Keratinocyte (primary cell): ENCODE results near the gene PLXNA2. TPM values are rescaled to one million over a fixed set of nuclear protein-coding genes. Genes with fewer than 3 reads are reported as not detected.

Source experiments
- DNase-seq: peaks from one replicate; pipeline ENCODE4 v3.0.0-alpha.2; 2011; ENCODE audit warnings: low read depth, missing footprints, low spot score
- FAIRE-seq: peaks from 2 replicates; lab custom pipeline; 2011; peaks lifted over from hg19 to GRCh38; lab: Jason Lieb, UNC
- H2AFZ ChIP-seq: 2 replicates; pipeline ENCODE4 v1.6.0; 2012; ENCODE audit warnings: low read length, control low read depth, inconsistent platforms; ENCODE audit not compliant: control insufficient read depth
- H3K27ac ChIP-seq: 2 replicates; pipeline ENCODE4 v1.5.1; 2011; ENCODE audit warnings: low read length; ENCODE audit not compliant: control insufficient read depth, insufficient read depth
- H3K27me3 ChIP-seq: 3 replicates; pipeline ENCODE4 v1.6.0; 2011; ENCODE audit warnings: low read length; ENCODE audit not compliant: control insufficient read depth, insufficient read depth; ENCODE audit errors: extremely low read depth
- H3K36me3 ChIP-seq, 2 experiments: 2 replicates in 1 of 2; 3 replicates in 1 of 2; pipeline ENCODE4 v1.5.1; 2011; ENCODE audit warnings: low read length in 2 of 2, mild to moderate bottlenecking in 1 of 2; ENCODE audit not compliant: control insufficient read depth in 2 of 2, insufficient read depth in 2 of 2; ENCODE audit errors: extremely low read depth in 1 of 2
- H3K4me1 ChIP-seq: 3 replicates; pipeline ENCODE4 v1.5.1; 2011; ENCODE audit warnings: low read length; ENCODE audit not compliant: control insufficient read depth, insufficient read depth; ENCODE audit errors: extremely low read depth
- H3K4me2 ChIP-seq: 3 replicates; pipeline ENCODE4 v1.6.0; 2011; ENCODE audit warnings: low read depth, low read length; ENCODE audit not compliant: control insufficient read depth, insufficient read depth; ENCODE audit errors: extremely low read depth
- H3K4me3 ChIP-seq, 3 experiments: fragments of 200-600 bp in 1 of 3; sonication (generic) in 1 of 3; 2 replicates in 2 of 3; 3 replicates in 1 of 3; pipeline ENCODE4 v1.5.1; 2011 to 2016; ENCODE audit warnings: low read length in 3 of 3, mild to moderate bottlenecking in 3 of 3, control low read depth in 2 of 3, inconsistent platforms in 1 of 3, low read depth in 1 of 3, mixed read lengths in 1 of 3, mixed run types in 1 of 3, moderate library complexity in 1 of 3; ENCODE audit not compliant: control insufficient read depth in 2 of 3, insufficient read depth in 2 of 3; ENCODE audit errors: extremely low read depth in 1 of 3
- H3K79me2 ChIP-seq: 2 replicates; pipeline ENCODE4 v1.6.0; 2012; ENCODE audit warnings: low read length; ENCODE audit not compliant: control insufficient read depth, insufficient read depth
- H3K9ac ChIP-seq: 3 replicates; pipeline ENCODE4 v1.6.0; 2011; ENCODE audit warnings: low read length; ENCODE audit not compliant: control insufficient read depth, insufficient read depth; ENCODE audit errors: extremely low read depth
- H3K9me1 ChIP-seq: 3 replicates; pipeline ENCODE4 v1.6.0; 2011; ENCODE audit warnings: low read length; ENCODE audit not compliant: control insufficient read depth, insufficient read depth; ENCODE audit errors: extremely low read depth
- H3K9me3 ChIP-seq: 2 replicates; pipeline ENCODE4 v1.5.1; 2012; ENCODE audit warnings: low read depth, low read length; ENCODE audit not compliant: control insufficient read depth
- H4K20me1 ChIP-seq: 3 replicates; pipeline ENCODE4 v1.6.0; 2011; ENCODE audit warnings: low read length; ENCODE audit not compliant: control insufficient read depth, insufficient read depth; ENCODE audit errors: extremely low read depth
- EZH2 ChIP-seq: IDR thresholded peaks from one replicate; pipeline ENCODE4 v1.6.1; 2012; ENCODE audit warnings: inconsistent platforms, mild to moderate bottlenecking, low read length, moderate library complexity
- dilution Hi-C: fragments of 300-500 bp; cut with MboI; formaldehyde crosslinking; loops from one replicate; pipeline ENCODE4 v1.7.0; 2020; ENCODE audit warnings: low sequenced_read_pairs; ENCODE audit not compliant: extremely low pct_ligation_motif_present
- polyA plus RNA-seq, 5 experiments: library from polyadenylated mRNA; depleted of rRNA in 3 of 5; stranded (reverse) in 3 of 5; stranded (forward) in 1 of 5; unstranded in 1 of 5; fragments of >200 nt; gene quantifications; 1 replicate in 1 of 5; 2 replicates in 3 of 5; 3 replicates in 1 of 5; pipeline versions ENCODE4 v1.2.1 to v1.2.3, GENCODE V29; 2011 to 2012; ENCODE audit warnings: missing spikeins in 2 of 5, low read depth in 1 of 5, low replicate concordance in 1 of 5
- TF ChIP-seq, protein P1 (sequence below), 3 experiments: IDR thresholded peaks in 1 of 3; conservative IDR thresholded peaks in 1 of 3; optimal IDR thresholded peaks in 1 of 3; 2 replicates in 2 of 3; 3 replicates in 1 of 3; pipeline versions ENCODE3 to v1.5.1; 2011; ENCODE audit warnings: low read length in 3 of 3, mild to moderate bottlenecking in 3 of 3, moderate library complexity in 2 of 3, control low read depth in 1 of 3, inconsistent platforms in 1 of 3; ENCODE audit not compliant: insufficient read depth in 2 of 3; ENCODE audit errors: extremely low read depth in 1 of 3

The PLXNA2 gene
- polyA plus RNA-seq, 1 donor (not counting 4 experiments of a cell fraction or from before 2014, with no cell fraction given), result 6.7 TPM

DNA sequence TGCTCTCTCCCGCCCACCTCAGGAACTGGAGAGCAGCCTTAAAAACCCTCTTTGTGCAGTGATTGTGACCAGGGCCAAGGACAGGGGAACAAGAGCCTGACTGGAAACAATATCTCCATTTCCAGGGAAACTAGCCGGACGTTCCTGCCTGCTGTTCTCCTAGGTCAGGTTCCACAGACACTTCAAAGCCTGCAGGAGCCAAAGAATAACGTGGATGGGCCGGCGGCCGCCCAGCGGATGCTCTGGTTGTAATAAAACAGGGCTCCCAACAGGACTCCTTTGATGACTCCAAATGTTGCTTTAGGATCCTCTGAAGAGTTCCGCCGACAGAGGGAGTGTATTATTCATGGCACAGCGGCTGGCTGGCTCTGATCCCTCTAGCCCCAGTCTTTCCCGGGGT is 162.2 kb downstream of the PLXNA2 start:
- dilution Hi-C loops, result no loop called here
- TF ChIP-seq, protein P1, sequence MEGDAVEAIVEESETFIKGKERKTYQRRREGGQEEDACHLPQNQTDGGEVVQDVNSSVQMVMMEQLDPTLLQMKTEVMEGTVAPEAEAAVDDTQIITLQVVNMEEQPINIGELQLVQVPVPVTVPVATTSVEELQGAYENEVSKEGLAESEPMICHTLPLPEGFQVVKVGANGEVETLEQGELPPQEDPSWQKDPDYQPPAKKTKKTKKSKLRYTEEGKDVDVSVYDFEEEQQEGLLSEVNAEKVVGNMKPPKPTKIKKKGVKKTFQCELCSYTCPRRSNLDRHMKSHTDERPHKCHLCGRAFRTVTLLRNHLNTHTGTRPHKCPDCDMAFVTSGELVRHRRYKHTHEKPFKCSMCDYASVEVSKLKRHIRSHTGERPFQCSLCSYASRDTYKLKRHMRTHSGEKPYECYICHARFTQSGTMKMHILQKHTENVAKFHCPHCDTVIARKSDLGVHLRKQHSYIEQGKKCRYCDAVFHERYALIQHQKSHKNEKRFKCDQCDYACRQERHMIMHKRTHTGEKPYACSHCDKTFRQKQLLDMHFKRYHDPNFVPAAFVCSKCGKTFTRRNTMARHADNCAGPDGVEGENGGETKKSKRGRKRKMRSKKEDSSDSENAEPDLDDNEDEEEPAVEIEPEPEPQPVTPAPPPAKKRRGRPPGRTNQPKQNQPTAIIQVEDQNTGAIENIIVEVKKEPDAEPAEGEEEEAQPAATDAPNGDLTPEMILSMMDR (optimal IDR thresholded peaks at IDR 0.05 in 1 of 3, IDR thresholded peaks at IDR 0.05 in 1 of 3, conservative IDR thresholded peaks at IDR 0.05 in 1 of 3; ENCODE audit: extremely low read depth in 1 of 3, insufficient read depth in 2 of 3, low read length in 3 of 3), result no peak
- no peak for TF ChIP-seq EZH2
- peaks cover 12 to 19% of the 10 kb centered on the region in 2 experiments for H3K36me3 ChIP-seq

DNA sequence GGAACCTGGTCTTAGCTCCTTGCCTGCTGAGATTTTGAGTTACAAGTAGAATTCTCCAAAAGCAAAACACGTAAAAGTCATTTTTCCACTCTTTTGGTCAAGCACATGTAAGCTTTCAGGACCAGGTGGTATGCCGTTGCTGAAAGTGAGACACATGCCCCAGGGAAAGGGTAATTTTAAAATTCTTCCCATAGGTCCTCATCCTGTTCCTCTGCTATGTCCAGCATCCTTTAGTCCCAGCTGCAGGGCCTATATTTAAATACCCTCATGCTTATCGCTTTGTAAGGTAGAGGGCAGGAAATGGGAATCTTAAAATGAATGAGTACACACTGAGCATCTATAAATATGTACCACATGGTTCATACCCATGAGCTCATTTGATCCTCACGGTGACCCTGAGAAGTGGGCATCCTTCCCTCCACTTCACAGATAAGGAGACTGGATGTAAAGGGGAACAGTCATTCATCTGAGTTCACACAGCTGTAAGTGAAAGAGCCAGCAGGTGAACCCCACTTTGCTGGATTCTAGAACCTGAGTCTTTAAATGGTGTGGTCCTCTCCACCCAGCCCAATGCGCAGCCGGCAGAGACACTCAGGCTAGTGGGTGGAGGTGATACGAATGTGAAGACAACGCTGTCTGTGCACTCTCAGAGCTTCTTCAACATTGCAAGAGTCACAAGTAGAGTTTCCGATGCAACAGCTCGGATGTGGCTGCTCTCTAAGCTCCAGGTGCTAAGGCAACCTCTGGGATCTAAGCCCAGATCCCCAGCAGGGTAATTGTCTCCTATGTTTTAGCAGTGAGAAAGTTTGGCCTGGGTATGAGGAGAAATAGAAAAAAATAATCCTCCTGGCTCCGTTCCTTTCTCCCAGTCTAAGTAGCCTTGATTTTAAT is 163.5 kb downstream of the PLXNA2 start:
- no peak overlapping the region for H3K4me3 ChIP-seq
- H3K9ac ChIP-seq, result no peak overlapping the region
- no peaks in the 10 kb centered on the region for H3K9me1 ChIP-seq
- no peaks in the 10 kb centered on the region for H3K27me3 ChIP-seq
- DNase-seq, result no peak
- no peaks in the 10 kb centered on the region for H3K79me2 ChIP-seq
- peaks cover 3% of the 10 kb centered on the region for H3K4me1 ChIP-seq
- no peak overlapping the region for H2AFZ ChIP-seq
- H3K36me3 ChIP-seq, result peaks cover 12 to 19% of the 10 kb centered on the region in 2 experiments
- no peak for FAIRE-seq
- H4K20me1 ChIP-seq, result no peaks in the 10 kb centered on the region
- no peak overlapping the region for H3K4me2 ChIP-seq
- no peak overlapping the region for H3K27ac ChIP-seq
- no peak for TF ChIP-seq EZH2
- TF ChIP-seq, protein P1 (optimal IDR thresholded peaks at IDR 0.05 in 1 of 3, IDR thresholded peaks at IDR 0.05 in 1 of 3, conservative IDR thresholded peaks at IDR 0.05 in 1 of 3; ENCODE audit: extremely low read depth in 1 of 3, insufficient read depth in 2 of 3, low read length in 3 of 3), result no peak
- H3K9me3 ChIP-seq, result no peaks in the 10 kb centered on the region
- dilution Hi-C loops, result no loop called here

More for the DNA sequence above, 162.2 kb downstream of the PLXNA2 start:
- H3K27me3 ChIP-seq, result no peaks in the 10 kb centered on the region
- FAIRE-seq, result no peak
- peaks cover 15% of the 10 kb centered on the region for H3K4me1 ChIP-seq
- H3K4me2 ChIP-seq, result no peak overlapping the region
- peaks cover 2% of the 10 kb centered on the region for H3K9me1 ChIP-seq
- H2AFZ ChIP-seq, result no peak overlapping the region
- H4K20me1 ChIP-seq, result no peaks in the 10 kb centered on the region
- no peak for DNase-seq
- H3K79me2 ChIP-seq, result no peaks in the 10 kb centered on the region
- no peak overlapping the region for H3K27ac ChIP-seq
- no peak overlapping the region for H3K9ac ChIP-seq
- no peak overlapping the region for H3K4me3 ChIP-seq
- H3K9me3 ChIP-seq, result no peaks in the 10 kb centered on the region
